Activated T-helper 1 cell treated with anti-CD3 and anti-CD28 coated beads, Interleukin-2, amount 50 U/mL, for 16 hours (primary cell): Measurements from ENCODE around the gene AUTS2.
"Not testable (repeated sequence)": the region's sequence is repeated elsewhere in the genome, so short reads cannot be mapped to it uniquely, and the experiment has no call there.

ENCODE experiments used
- DNase-seq, 2 donors: peaks; one replicate each; pipeline ENCODE4 v3.0.0-alpha.2; 2020; ENCODE audit warnings: low read depth in 1 of 2, low spot score in 1 of 2

The AUTS2 gene

DNA sequence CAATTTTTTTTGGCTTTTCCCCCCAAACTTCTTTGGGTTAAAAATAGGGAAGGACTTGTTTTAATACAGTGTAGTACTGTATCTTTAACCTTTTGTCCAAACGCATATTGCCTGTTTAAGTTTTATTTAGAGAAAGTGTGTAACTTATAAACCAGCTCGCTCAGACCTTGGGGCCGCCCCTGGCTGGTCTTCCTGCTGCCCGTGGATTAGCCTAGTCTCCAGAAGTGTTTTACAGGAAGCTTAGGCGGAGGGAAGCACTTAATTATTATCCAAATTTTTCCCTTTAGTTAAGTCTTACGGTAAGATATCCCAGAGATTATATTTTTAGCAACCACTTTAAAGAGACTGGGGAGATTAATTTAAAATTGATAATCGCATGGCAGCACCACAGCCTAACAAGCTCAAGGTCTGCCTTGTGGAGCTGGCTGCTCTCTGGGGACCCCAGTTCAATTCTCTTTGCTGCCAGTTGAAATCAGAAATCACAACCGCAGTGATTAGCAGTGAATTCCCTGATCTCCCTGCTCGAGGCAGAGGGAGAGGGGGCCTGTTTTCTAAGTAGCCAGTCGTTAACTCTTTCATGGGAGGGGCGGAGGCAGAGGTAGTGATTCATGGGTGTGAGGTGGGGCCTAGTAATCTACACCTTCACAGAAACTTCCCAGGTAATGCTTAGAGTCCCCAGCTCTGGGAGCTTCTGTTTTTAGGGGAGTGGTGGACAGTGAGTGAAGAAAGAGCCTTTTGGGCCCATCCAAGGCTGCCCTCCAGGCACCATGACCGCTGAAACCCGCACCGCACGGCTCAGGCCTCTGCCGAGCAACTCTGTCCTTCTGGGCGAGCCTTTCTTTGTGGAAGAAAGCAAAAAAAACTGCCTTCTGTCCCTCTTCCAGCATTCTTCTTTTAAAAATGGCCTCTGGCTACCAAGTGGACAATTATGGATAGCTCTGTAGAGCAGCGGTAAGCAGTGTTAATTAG is 984.9 kb downstream of the AUTS2 start:
- DNase-seq, result no peak

DNA sequence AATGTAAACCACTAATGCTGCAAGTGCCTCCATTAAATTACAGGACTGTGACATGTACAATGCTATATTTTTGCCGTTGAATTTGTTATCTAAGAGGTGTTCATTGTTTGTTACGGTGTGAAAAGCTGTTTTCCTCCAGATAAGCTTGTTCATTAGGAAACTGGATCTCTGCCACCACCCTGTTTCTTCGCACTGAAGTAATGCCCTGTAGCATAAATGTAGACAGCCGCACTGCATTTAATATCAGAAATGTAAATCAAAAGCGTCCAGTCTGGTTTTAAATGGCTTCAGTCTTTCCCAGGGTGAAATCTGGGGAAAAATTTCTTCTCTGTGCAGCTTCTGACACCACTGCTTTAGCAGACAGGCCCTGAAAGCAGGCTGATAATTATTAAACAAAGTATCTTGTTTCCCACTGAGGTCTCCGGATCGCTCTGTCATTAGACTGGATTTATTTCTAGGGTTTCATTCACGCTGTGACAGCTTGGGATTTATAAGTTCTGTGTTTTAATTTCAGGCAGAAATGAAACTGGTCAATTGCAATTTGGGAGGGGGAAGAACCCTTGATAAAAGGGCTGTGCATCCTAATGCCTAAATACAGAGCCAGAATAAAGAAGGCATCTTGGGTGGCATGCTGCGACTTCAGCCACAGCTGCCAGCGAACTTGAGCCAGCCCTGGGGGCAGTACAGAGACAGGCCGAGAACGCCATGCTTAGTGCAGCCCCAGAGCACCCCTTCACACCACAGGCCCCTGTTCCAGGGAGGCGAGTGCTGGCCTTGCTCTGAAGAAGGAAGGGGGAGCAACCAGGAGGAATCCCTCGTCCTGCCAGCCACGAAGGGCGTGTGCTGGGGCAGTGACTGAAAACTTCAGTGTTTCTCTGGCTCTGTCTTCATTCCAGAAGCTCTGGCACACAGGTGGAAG is 985.9 kb downstream of the AUTS2 start:
- DNase-seq, result no peak

DNA sequence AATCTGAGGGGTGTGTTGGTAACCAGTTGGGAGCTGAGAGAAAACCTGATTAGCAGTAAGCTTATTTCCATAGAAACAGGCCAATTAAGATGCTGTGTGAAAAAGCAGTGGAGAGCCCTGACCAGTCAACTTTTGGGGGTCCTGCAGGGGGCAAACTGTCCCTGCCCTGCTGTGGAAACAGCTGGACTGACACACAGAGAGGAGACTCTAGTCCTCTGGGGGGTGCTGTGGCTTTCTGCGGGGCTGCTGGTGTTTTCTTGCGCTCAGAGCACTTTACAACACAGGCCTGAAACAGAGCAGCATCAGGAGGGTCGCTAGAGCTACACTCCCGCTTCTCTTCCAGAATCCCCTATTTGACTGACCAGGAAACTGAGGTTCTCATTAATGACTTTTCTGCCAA is 986.8 kb downstream of the AUTS2 start:
- no peak for DNase-seq

DNA sequence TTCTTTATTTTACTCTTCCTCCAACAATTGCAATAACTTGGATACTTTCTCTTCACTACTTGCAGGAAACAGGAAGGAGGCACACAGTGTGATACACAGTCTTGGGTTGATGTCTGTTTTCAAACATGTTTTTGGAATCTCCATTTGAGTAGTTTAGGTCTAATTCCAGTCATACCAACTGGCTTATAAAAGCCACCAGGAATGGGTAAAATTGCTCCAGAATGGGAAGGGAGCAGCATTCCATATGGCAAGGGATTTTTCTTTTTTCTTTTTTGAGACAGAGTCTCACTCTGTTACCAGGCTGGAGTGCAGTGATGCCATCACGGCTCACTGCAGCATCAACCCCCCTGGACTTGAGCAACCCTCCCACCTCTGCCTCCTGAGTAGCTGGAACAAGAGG is 988.5 kb downstream of the AUTS2 start:
- no peak for DNase-seq

DNA sequence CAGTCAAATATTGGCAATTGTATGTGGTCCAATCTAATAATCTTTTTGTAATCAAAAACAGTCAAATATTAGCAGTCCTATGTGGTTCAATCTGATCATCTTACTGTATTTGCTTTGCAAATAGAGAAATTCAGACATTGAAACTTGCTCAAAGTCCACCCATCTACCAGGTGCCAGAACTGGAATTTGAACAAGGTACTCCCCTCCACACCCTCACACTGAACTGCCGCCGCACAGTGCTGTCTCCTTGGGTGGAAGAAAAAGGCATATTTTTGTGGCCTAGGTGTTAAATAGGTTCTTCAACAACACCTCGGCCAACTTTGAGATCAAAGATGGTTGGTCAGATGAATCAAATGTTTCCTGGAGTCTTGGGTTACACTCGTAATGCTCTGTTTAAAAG is 989.5 kb downstream of the AUTS2 start:
- no peak for DNase-seq

DNA sequence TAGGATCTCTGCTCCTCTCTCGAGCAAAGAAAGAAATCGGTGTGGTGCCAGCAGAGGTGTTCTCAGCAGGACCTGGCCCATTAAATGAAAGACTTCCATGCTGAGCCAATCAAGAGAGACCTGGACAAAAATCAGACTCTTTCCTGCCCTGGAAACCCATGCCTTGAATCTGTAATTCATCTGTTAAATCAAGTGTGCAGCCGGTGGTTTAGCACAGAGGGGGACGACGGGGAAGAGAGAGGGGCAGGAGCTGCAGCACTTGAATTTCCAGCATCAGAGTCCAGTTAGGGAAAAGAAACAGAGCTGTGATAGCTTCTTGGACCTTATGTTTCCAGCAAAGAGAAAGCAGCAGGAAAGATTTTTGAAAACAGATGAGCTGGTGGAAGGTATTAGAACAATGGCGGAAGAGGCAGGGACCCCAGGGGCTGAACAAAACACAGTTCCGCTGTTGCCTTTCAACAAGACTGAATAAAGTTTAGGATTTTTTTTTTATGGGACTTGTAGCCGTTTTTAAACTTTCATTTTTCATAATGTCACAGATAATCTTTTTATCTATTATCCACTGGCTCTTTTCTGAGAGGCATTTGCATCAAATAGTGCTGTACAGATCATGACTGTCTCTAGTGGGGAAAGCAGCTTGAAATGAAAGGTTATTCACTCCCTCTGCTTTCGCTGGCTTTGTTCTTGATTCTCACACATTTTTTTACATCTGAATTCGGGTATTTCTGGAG is 990.1 kb downstream of the AUTS2 start:
- no peak for DNase-seq

DNA sequence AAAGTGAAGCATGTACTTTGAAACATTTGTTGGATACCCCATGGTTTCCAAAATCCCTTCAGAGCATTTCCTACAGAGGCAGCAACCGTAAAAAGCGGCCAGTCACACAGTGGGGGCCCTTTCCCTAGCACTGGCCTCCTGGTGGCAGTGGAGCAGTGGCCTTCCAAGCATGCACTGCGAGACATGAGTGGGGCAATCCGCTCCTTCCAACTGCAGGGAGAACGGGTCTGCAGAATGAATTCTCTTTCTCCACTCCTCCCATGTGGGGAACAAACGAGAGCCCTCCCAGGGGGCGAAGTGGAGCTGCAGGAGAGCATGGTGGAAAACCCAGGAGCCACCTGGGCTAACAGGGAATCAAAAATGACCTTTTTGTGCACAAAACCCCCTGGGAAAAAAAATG is 990.7 kb downstream of the AUTS2 start:
- DNase-seq, result no peak

DNA sequence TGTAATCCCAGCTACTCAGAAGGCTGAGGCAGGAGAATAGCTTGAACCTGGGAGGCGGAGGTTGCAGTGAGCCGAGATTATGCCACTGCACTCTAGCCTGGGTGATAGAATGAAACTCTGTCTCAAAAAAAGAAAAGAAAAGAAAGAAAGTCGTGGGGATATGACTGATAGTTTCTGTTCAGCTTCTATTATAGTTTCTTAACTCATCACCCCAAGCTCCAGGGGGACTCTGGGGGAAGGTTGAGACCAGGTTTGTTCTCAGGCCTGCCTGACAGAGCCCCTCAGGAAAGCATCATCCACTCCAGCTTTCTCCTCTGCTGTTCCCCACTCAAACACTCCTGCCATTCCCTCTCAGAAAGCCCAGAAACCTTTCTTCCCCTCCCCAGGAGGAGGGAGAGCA is 991.3 kb downstream of the AUTS2 start:
- DNase-seq, result no peak

DNA sequence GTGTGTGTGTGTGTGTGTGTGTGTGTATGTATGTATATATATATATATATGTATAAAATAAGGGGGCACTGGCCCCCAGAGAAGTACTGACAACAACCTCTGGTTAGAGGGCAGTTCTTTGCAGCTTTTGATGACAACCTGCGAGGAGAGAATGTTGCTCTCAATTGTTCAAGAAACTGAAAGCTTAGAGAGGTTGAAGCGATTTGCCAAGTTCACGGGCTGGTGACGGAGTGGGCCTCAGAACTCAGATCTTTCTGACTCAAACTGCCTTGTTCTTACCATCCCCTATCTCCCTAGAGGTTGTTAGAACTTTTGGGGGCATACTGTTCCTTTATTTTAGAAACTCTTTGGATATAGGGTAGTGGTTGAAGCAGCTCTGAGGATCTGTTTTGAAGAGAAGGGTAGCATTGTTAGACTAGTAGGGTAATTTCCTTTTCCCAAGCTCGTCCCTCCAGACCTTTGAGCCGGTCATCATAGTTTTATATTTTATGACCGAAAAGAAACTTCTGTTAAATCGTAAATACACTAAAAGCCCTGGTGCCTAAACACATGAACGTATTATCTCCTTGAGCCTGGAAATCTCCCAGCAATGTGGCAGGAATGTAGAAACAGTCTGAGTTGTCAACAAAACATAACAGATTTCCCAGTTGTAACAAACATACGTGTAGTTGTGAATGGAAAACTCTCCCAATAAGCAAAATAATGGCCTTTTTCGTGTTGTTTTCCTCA is 992.0 kb downstream of the AUTS2 start:
- DNase-seq, result no peak

DNA sequence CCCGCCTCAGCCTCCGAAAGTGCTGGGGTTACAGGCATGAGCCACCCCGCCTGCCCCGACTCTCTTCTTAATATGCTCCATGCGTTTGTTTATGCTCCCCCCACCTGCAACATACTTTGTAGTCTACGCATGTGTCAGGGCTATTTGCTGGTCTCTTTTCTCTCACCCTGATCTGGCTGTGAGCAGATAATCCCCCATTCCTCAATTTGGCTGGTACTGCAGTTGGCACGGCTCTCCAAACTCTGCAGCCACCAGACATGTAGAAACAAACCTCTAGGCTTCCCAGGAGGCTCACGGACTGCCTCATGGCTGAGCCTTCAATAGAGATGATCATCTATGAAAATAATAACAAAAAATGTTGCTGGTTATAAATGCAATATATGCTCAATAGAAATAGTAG is 993.4 kb downstream of the AUTS2 start:
- no peak for DNase-seq

DNA sequence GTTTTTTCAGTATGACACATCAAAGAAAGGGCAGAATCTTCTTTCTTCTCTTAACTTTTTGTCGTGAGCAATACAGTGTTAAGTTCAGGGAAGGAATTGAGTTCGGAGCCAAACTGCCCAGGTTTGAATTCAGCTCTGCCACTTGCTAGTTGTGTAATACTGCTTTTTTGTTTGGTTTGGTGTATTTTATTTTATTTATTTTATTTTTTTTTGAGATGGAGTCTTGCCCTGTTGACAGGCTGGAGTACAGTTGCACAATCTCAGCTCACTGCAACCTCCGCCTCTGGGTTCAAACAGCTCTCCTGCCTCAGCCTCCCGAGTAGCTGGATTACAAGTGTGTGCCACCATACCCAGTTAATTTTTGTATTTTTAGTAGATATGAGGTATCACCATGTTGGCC is 993.9 kb downstream of the AUTS2 start:
- DNase-seq, result no peak

DNA sequence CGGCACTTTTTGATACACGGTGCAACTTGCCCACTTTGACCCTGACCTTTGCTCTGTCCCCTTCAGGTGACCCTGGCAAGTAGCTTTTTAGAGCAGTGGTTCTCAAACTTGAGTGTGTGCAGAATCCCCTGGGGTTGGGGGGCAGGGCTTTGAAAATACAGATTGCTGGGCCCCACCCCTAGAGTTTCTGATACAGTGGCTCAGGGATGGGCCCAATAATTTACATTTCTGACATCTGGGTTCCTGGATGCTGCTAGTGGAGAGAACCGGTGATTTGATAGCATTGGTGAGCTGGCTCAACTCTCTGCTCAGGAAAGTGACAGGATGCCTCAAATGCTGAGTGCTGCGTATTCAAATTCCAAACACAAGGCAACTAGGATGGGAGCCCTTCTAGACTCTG is 995.9 kb downstream of the AUTS2 start:
- DNase-seq, result no peak

DNA sequence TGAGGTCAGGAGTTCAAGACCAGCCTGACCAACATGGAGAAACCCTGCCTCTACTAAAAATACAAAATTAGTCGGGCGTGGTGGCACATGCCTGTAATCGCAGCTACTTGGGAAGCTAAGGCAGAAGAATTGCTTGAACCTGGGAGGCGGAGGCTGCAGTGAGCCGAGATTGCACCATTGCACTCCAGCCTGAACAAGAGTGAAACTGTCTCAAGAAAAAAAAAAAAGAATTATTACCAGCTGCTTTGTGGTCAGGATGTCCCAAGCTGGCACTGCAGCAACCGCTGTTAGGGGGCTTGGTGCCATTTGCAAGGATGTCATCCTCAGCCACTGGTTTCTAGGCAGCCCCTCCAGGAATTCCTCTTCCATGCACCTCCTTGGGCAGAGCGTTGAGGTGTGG is 996.6 kb downstream of the AUTS2 start:
- DNase-seq, result not testable (repeated sequence)

DNA sequence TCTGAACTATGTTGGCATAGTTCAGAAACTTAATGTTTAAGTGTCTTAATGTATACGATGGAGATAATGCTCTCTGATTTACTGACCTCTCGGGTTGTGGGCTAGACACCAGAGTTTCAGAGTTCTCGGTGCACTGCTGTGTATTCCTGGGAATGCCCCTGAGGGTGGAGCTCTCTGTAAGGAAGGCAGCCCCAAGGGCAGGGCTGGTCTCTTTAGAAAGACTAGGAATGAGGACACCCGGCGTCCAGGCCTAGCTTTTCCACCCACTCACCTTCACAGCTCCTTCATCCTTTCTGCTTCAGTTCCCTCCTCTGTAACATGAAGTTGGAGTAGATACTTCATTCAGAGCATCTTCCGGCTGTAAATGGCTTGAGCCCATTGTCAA is 997.1 kb downstream of the AUTS2 start:
- DNase-seq, result no peak

DNA sequence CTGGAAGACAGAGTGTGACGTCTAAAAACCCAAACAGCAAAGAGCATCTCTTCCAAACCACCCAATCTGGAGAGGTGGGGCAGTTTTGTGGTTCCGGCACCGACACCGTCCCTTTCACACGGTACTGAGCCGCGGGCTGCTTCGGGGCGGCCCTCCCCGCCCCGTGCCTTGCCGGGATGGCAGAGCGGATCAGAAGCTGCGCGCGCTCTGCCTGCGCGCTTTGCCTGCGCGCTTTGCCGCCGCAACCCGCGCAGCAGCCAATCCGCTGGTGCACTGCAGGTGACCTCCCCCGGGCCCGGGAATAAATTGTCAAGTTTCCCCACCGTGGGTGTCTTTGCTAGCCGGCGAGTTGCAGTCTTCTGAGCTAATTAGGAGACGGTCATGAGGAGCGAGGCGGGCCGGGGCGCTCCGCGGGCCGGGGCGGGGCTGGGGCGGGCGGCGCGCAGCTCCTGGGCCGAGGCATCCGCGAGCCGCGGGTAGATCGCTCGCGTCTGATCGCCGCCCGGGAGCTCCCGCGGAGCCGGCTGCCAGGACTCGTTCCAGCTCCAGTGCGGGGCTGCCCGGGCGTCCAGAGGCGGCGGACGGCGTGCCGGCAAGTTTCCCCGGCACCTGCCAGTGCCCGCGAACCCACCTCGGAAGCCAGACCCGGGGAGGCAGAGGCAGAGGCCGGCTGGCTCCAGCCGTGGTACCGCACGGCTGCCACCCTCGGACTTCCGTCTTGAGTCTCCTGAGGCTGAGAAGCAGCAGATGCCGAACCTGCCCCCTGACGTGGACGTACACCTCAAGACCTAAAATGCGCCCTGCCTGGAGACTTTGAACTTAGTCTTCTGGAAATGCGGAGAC is 997.7 kb downstream of the AUTS2 start:
- DNase-seq, result no peak

DNA sequence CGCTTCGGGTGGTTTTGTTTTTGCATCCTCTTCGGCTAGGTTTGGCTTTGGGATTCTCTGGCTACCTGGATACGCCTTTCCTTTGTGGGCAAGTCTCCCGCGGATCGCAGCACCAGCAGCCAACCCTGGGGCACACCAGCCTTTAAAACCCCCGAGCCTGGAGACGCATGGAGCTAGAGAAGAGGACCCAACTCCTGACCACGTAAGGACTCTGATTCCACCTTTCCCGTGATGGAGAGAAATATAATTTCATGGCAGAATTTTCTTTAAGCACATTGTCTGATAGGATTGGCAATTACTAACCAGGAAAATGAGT is 998.3 kb downstream of the AUTS2 start:
- DNase-seq, result no peak

DNA sequence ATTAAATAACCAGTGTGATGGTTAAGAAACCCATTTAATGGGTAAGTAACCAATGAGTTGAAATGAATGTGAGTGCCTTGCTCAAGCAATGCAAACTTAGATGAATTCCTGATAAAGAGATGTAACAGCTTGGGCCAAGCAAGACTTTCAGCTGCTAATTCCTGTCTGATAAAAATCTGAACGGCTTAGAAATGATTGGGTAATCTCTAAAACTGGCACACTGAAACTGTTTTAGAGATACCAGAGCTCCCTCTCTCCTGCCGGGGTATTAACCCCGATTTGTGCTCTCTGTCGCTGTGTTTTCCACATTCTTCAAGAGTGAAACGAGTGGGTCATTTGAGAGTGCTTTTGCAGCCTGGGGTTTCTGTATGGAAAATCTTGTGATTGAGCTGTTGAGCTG is 998.8 kb downstream of the AUTS2 start:
- no peak for DNase-seq

DNA sequence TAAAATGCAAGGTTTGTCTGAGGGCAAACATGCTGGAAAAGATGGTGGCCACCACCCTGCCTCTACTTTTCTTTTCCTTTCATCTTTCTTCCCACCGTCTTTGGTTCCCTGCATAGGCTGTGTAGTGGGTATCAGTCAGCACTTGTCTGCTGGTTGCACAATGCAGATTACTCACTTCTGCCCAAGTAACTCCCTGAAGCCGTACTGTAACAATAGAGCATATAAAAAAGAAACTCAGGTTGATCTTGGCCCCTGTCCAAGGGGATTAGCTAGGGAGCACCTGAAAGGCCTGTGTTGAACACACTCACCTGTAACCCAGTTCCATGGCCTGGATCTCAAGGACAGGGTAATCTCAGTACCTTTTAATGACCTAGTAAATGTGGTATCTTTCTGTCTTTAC is 1000.7 kb downstream of the AUTS2 start:
- no peak for DNase-seq

DNA sequence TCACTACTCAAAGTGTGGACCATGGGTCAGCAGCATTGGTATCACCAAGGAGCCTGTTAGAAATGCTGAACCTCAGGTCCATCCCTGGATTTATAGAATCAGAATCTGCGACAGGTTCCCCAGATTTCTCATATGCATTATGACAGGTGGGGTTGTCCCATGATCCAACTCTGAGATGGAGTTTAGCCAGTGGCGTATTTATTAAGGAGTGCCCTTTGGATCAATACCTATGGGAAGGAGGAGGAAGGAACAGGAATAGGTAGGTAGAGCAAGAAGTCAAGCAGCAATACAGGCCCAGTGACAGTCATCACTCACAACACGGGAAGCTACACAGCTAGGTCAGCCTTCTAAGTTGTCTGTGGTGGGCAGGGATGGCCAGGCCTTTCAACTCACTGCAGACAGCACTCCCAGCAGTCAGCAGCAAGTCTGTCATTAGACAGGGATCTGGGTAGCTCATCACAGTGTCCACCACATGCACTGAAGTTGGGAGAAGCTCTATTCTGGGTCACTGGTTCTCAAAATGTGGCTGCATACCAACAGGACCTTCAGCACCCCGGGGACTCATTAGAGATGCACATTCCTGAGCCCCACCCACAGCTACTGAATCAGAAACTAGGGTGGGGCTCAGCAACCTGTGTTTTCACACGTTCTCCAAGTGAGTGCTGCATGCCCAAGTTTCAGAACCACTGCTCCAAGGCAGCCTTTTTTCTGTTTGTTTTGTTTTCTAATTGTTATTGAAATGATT is 1001.3 kb downstream of the AUTS2 start:
- DNase-seq, result no peak
